ENCODE data around the gene IPCEF1.
"Not testable (repeated sequence)": the region's sequence is repeated elsewhere in the genome, so short reads cannot be mapped to it uniquely, and the experiment has no call there.

IPCEF1 gene

GRCh38 chr6:154243793-154244750, 112.5 kb downstream of the IPCEF1 start:
- no peak for DNase-seq

- no peak for DNase-seq
Observed at GRCh38 chr6:154242617-154243357, 113.8 kb downstream of the IPCEF1 start.

- no peak for DNase-seq
Observed at GRCh38 chr6:154241581-154241980, 115.0 kb downstream of the IPCEF1 start.

GRCh38 chr6:154241061-154241460, 115.5 kb downstream of the IPCEF1 start:
- not testable (repeated sequence) for DNase-seq

- DNase-seq: no peak
Observed at GRCh38 chr6:154239392-154239791, 117.2 kb downstream of the IPCEF1 start.

GRCh38 chr6:154238831-154239230, 117.8 kb downstream of the IPCEF1 start:
- DNase-seq: no peak

- DNase-seq: no peak
Observed at GRCh38 chr6:154236646-154237301, 119.8 kb downstream of the IPCEF1 start.

GRCh38 chr6:154234019-154234772, 122.4 kb downstream of the IPCEF1 start:
- DNase-seq: no peak

- DNase-seq: no peak
Observed at GRCh38 chr6:154233383-154233782, 123.2 kb downstream of the IPCEF1 start.

- no peak for DNase-seq
Observed at GRCh38 chr6:154232013-154232910, 124.3 kb downstream of the IPCEF1 start.

- no peak for DNase-seq
Observed at GRCh38 chr6:154230910-154231595, 125.5 kb downstream of the IPCEF1 start.

GRCh38 chr6:154230393-154230792, 126.2 kb downstream of the IPCEF1 start:
- DNase-seq: no peak

GRCh38 chr6:154229786-154230185, 126.8 kb downstream of the IPCEF1 start:
- no peak for DNase-seq

- DNase-seq: no peak
Observed at GRCh38 chr6:154228521-154228905, 128.1 kb downstream of the IPCEF1 start.

GRCh38 chr6:154227862-154228520, 128.6 kb downstream of the IPCEF1 start:
- DNase-seq: no peak

GRCh38 chr6:154226461-154226860, 130.1 kb downstream of the IPCEF1 start:
- DNase-seq: no peak

- DNase-seq: no peak
Observed at GRCh38 chr6:154223296-154223695, 133.3 kb downstream of the IPCEF1 start.

GRCh38 chr6:154222716-154223115, 133.9 kb downstream of the IPCEF1 start:
- no peak for DNase-seq

GRCh38 chr6:154219250-154219649, 137.4 kb downstream of the IPCEF1 start:
- DNase-seq: no peak

GRCh38 chr6:154218787-154219186, 137.8 kb downstream of the IPCEF1 start:
- DNase-seq: no peak

All from activated gamma-delta T cell treated with Interleukin-2 at 50 U/mL for 16 hours (primary cell).